Measurements from ENCODE around the gene COQ5. TPM values are rescaled to one million over a fixed set of nuclear protein-coding genes. Genes with fewer than 3 reads are reported as not detected.
"Not testable (repeated sequence)": the region's sequence is repeated elsewhere in the genome, so short reads cannot be mapped to it uniquely, and the experiment has no call there.

COQ5 gene
- total RNA-seq, 4 donors from 2014 or later: 22.6 to 40.4 (median 28.6) TPM

- H3K9me3 ChIP-seq: no peaks in the 10 kb centered on the region
- TF ChIP-seq POLR2A (IDR thresholded peaks at IDR 0.05) (peak in 1 of 2 donors; percentile 7), CTCF (IDR thresholded peaks at IDR 0.05) (peak in 1 of 6 experiments; percentile 16)
- H3K27me3 ChIP-seq: no peaks in the 10 kb centered on the region
- peak; percentile 41 to 73 (median 65) for DNase-seq
- H3K36me3 ChIP-seq: no peaks in the 10 kb centered on the region
- H3K4me3 ChIP-seq: peak overlapping the region; percentile 81 to 96 (median 88)
- peaks cover 6 to 46% (median 19%) of the 10 kb centered on the region in 4 donors for H3K4me1 ChIP-seq
- peak overlapping the region; percentile 91 to 98 (median 94) for H3K27ac ChIP-seq
Measured at GRCh38 chr12:120534703-120535655, 6.0 kb upstream of the COQ5 start.

GRCh38 chr12:120534203-120534702, 5.3 kb upstream of the COQ5 start, which contains the start of gene RNF10:
Gene RNF10 (plus strand): TSS chr12:120534356. CDS start chr12:120534812, 456 bp downstream.
- Histone ChIP-seq H3K4me1 (peaks cover 6 to 39% (median 17%) of the 10 kb centered on the region in 4 donors), H3K27me3 (no peaks in the 10 kb centered on the region), H3K9me3 (no peaks in the 10 kb centered on the region), H3K36me3 (no peaks in the 10 kb centered on the region), H3K4me3 (peak within 1 kb of the TSS; percentile 81 to 96 (median 88)), H3K27ac (peak within 1 kb of the TSS; percentile 91 to 98 (median 94))
- peak; percentile 78 to 92 (median 83) for DNase-seq
- TF ChIP-seq CTCF (IDR thresholded peaks at IDR 0.05): no peak
- peak; percentile 98 for TF ChIP-seq POLR2A (IDR thresholded peaks at IDR 0.05)

GRCh38 chr12:120532701-120533238, 3.8 kb upstream of the COQ5 start:
- H3K36me3 ChIP-seq: no peaks in the 10 kb centered on the region
- no peaks in the 10 kb centered on the region for H3K27me3 ChIP-seq
- peaks cover 0 to 31% (median 11%) of the 10 kb centered on the region in 4 donors for H3K4me1 ChIP-seq
- no peak overlapping the region for H3K27ac ChIP-seq
- no peak overlapping the region for H3K4me3 ChIP-seq
- DNase-seq: no peak
- TF ChIP-seq CTCF (IDR thresholded peaks at IDR 0.05) (no peak), POLR2A (IDR thresholded peaks at IDR 0.05) (no peak)
- H3K9me3 ChIP-seq: no peaks in the 10 kb centered on the region

- H3K4me3 ChIP-seq: peak overlapping the region in 3 of 4 donors; percentile 69 to 94 (median 89)
- H3K9me3 ChIP-seq, DNase-seq: not testable (repeated sequence)
Measured at GRCh38 chr12:120530418-120530761, 1.4 kb upstream of the COQ5 start.

GRCh38 chr12:120529641-120530417, 871 bp upstream of the COQ5 start:
- H3K36me3 ChIP-seq: peaks cover 0 to 4% (median 0%) of the 10 kb centered on the region in 3 donors
- H3K4me3 ChIP-seq: peak overlapping the region; percentile 69 to 94 (median 88)
- no peaks in the 10 kb centered on the region for H3K27me3 ChIP-seq
- peak overlapping the region; percentile 90 to 97 (median 92) for H3K27ac ChIP-seq
- peak in 2 of 6 experiments; percentile 18 to 21 for TF ChIP-seq CTCF (IDR thresholded peaks at IDR 0.05)
- peak; percentile 11 to 34 for TF ChIP-seq POLR2A (IDR thresholded peaks at IDR 0.05)
- DNase-seq: no peak
- H3K9me3 ChIP-seq: no peaks in the 10 kb centered on the region
- peaks cover 0 to 12% (median 2%) of the 10 kb centered on the region in 4 donors for H3K4me1 ChIP-seq

More at GRCh38 chr12:120530418-120530761, 1.4 kb upstream of the COQ5 start:
- not testable (repeated sequence) for H3K36me3 ChIP-seq, H3K27me3 ChIP-seq
- H3K4me1 ChIP-seq: peaks cover 0 to 12% (median 2%) of the 10 kb centered on the region in 4 donors
- H3K27ac ChIP-seq: peak overlapping the region in 3 of 4 donors; percentile 91 to 97 (median 93)
